Endothelial cell of umbilical vein (primary cell): Measurements from ENCODE around the gene SHISA6. TPM values are rescaled to one million over a fixed set of nuclear protein-coding genes. Genes with fewer than 3 reads are reported as not detected.

Source experiments
- BruUV-seq: library from RNA; stranded (reverse); fragments of 400-500 nt; replicated peaks from 2 replicates; lab custom pipeline; 2021; lab: Mats Ljungman, UMichigan
- CTCF ChIA-PET: fragments of 300-600, 350-600 bp; sonication (Branson Sonifier 250); formaldehyde crosslinking; loops from one replicate; lab custom pipeline; 2021; ENCODE audit warnings: antibody characterized with exemption, inconsistent platforms; lab: Charles Lee
- POLR2A ChIA-PET: fragments of 300-600, 350-600 bp; sonication (Branson Sonifier 250); formaldehyde crosslinking; loops from one replicate; lab custom pipeline; 2021; ENCODE audit warnings: antibody characterized with exemption, inconsistent platforms; lab: Charles Lee
- DNase-seq: peaks from one replicate; pipeline ENCODE4 v3.0.0-alpha.2; 2011; ENCODE audit warnings: low read depth, low spot score
- FAIRE-seq: peaks from 2 replicates; lab custom pipeline; 2011; peaks lifted over from hg19 to GRCh38; lab: Jason Lieb, UNC
- H2AFZ ChIP-seq: 2 replicates; pipeline ENCODE4 v1.6.0; 2012; ENCODE audit warnings: low read depth, low read length, control low read depth, inconsistent platforms
- H3K27ac ChIP-seq: 2 replicates; pipeline ENCODE4 v1.5.1; 2011; ENCODE audit warnings: low read depth, mild to moderate bottlenecking, control low read depth, low read length, moderate library complexity; ENCODE audit not compliant: insufficient read depth
- H3K27me3 ChIP-seq, 2 experiments: 2 replicates each; pipeline versions ENCODE4 v1.6.0 to v1.6.1; 2011; ENCODE audit warnings: low read length in 2 of 2, mixed read lengths in 1 of 2; ENCODE audit not compliant: control insufficient read depth in 2 of 2, insufficient read depth in 2 of 2
- H3K36me3 ChIP-seq, 2 experiments: 2 replicates in 1 of 2; 3 replicates in 1 of 2; pipeline ENCODE4 v1.5.1; 2011; ENCODE audit warnings: low read length in 2 of 2, mild to moderate bottlenecking in 1 of 2, moderate library complexity in 1 of 2; ENCODE audit not compliant: control insufficient read depth in 2 of 2, insufficient read depth in 2 of 2; ENCODE audit errors: extremely low read depth in 1 of 2
- H3K4me1 ChIP-seq: 3 replicates; pipeline ENCODE4 v1.5.1; 2011; ENCODE audit warnings: mild to moderate bottlenecking, low read length; ENCODE audit not compliant: control insufficient read depth, insufficient read depth; ENCODE audit errors: extremely low read depth
- H3K4me2 ChIP-seq: 2 replicates; pipeline ENCODE4 v1.6.1; 2011; ENCODE audit warnings: low read length, control low read depth, mixed read lengths; ENCODE audit not compliant: insufficient read depth
- H3K4me3 ChIP-seq, 3 experiments: fragments of 200-600 bp in 1 of 3; sonication (generic), shearing (Covaris generic) in 1 of 3; replicated peaks in 1 of 3; 2 replicates each; pipeline ENCODE4 v1.5.1; 2011 to 2016; ENCODE audit warnings: control low read depth in 3 of 3, low read length in 3 of 3, mild to moderate bottlenecking in 2 of 3, inconsistent platforms in 1 of 3, low read depth in 1 of 3, moderate library complexity in 1 of 3; ENCODE audit not compliant: insufficient read depth in 1 of 3
- H3K79me2 ChIP-seq: 2 replicates; pipeline ENCODE4 v1.6.0; 2012; ENCODE audit warnings: low read length, inconsistent platforms; ENCODE audit not compliant: control insufficient read depth, insufficient read depth
- H3K9ac ChIP-seq: replicated peaks from 2 replicates; pipeline ENCODE3; 2011; ENCODE audit warnings: low read length, control low read depth; ENCODE audit not compliant: insufficient read depth; ENCODE audit errors: extremely low read depth
- H3K9me1 ChIP-seq: replicated peaks from 3 replicates; pipeline ENCODE4 v1.6.0; 2011; ENCODE audit warnings: mild to moderate bottlenecking, low read length; ENCODE audit not compliant: control insufficient read depth, insufficient read depth; ENCODE audit errors: extremely low read depth
- H3K9me3 ChIP-seq: replicated peaks from 2 replicates; pipeline ENCODE4 v1.5.1; 2012; ENCODE audit warnings: low read length, inconsistent platforms; ENCODE audit not compliant: control insufficient read depth, insufficient read depth
- H4K20me1 ChIP-seq: replicated peaks from 2 replicates; pipeline ENCODE3; 2011; ENCODE audit warnings: mild to moderate bottlenecking, low read length; ENCODE audit not compliant: control insufficient read depth, insufficient read depth; ENCODE audit errors: extremely low read depth
- EZH2 ChIP-seq: IDR thresholded peaks from 2 replicates; pipeline ENCODE4 v1.6.1; 2012; ENCODE audit warnings: borderline replicate concordance, low read depth, mild to moderate bottlenecking, moderate library complexity, low read length, inconsistent platforms; ENCODE audit not compliant: severe bottlenecking
- FOS ChIP-seq: IDR thresholded peaks from 2 replicates; pipeline ENCODE4 v1.6.1; 2011; ENCODE audit warnings: mild to moderate bottlenecking, low read length, moderate library complexity, borderline replicate concordance; ENCODE audit not compliant: insufficient read depth
- GATA2 ChIP-seq: IDR thresholded peaks from 2 replicates; pipeline ENCODE4 v1.7.0; 2011; ENCODE audit warnings: low read depth, mild to moderate bottlenecking, moderate library complexity, mixed read lengths, low read length; ENCODE audit not compliant: insufficient read length, insufficient read depth
- JUN ChIP-seq: IDR thresholded peaks from 2 replicates; pipeline ENCODE4 v1.6.1; 2011; ENCODE audit warnings: borderline replicate concordance, low read depth; ENCODE audit not compliant: insufficient read length, insufficient read depth
- MAX ChIP-seq: IDR thresholded peaks from 2 replicates; pipeline ENCODE4 v1.6.1; 2011; ENCODE audit not compliant: insufficient read depth, insufficient read length
- MYC ChIP-seq: IDR thresholded peaks from one replicate; pipeline ENCODE4 v1.6.1; 2011; ENCODE audit warnings: mild to moderate bottlenecking, low read depth, low read length
- POLR2A ChIP-seq: IDR thresholded peaks from 2 replicates; pipeline ENCODE4 v1.6.1; 2012; ENCODE audit warnings: low read depth, mild to moderate bottlenecking, control low read depth, low read length
- POLR2AphosphoS5 ChIP-seq: IDR thresholded peaks from 2 replicates; pipeline ENCODE4 v1.6.1; 2012; ENCODE audit warnings: low read depth, mild to moderate bottlenecking, control low read depth, low read length, moderate library complexity; ENCODE audit not compliant: insufficient read depth
- dilution Hi-C: fragments of 300-500 bp; cut with MboI; formaldehyde crosslinking; loops from one replicate; pipeline ENCODE4 v1.15.0; 2019; ENCODE audit warnings: low sequenced_read_pairs; ENCODE audit not compliant: extremely low pct_ligation_motif_present
- intact Hi-C: fragments of 100-400 bp; cut with micrococcal nuclease; formaldehyde crosslinking; loops from one replicate; pipeline ENCODE4 v1.10.0; 2022
- polyA plus RNA-seq, 4 experiments: library from polyadenylated mRNA; depleted of rRNA in 3 of 4; stranded (reverse) in 3 of 4; unstranded in 1 of 4; fragments of >200 nt; gene quantifications; 2 replicates each; pipeline versions ENCODE4 v1.2.1 to v1.2.3, GENCODE V29; 2011 to 2012; ENCODE audit warnings: missing spikeins in 1 of 4
- total RNA-seq: library from RNA; stranded (reverse); gene quantifications from 2 replicates; pipeline ENCODE4 v1.2.3, GENCODE V29; 2021
- TF ChIP-seq, protein P1 (sequence below), 2 donors: IDR thresholded peaks; 1 replicate in 1 of 2; 2 replicates in 1 of 2; pipeline ENCODE4 v1.5.1; 2011; ENCODE audit warnings: low read length in 2 of 2, mild to moderate bottlenecking in 2 of 2, moderate library complexity in 2 of 2, control low read depth in 1 of 2, inconsistent platforms in 1 of 2, low read depth in 1 of 2; ENCODE audit not compliant: insufficient read depth in 1 of 2; ENCODE audit errors: extremely low read depth in 1 of 2

Gene SHISA6
- total and polyA plus RNA-seq, 2 donors (not counting 3 experiments of a cell fraction or from before 2014, with no cell fraction given), result not detected

DNA sequence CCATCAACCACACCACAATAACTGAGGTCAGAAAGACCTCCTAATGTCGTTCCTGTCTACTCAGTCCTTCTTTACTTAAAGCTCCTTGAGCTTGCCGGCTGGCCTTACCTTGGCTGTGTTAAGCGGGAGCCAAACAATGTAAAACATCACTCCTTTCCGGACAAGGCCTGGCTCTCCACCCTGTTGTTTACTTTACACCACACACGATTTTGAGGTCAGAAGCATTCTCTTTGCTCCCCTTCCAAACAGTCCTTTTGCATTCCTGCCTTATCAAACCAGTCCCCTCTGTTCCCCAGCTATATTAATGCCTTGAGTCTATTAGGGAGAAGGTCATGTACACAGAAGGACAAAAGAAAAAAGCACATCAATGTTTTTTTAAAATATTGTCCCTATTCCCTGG lies 19.3 kb upstream of the SHISA6 start:
- TF ChIP-seq MAX (no peak), POLR2AphosphoS5 (no peak), EZH2 (no peak), GATA2 (no peak), MYC (no peak), POLR2A (no peak), JUN (no peak), FOS (no peak)
- TF ChIP-seq, protein P1, sequence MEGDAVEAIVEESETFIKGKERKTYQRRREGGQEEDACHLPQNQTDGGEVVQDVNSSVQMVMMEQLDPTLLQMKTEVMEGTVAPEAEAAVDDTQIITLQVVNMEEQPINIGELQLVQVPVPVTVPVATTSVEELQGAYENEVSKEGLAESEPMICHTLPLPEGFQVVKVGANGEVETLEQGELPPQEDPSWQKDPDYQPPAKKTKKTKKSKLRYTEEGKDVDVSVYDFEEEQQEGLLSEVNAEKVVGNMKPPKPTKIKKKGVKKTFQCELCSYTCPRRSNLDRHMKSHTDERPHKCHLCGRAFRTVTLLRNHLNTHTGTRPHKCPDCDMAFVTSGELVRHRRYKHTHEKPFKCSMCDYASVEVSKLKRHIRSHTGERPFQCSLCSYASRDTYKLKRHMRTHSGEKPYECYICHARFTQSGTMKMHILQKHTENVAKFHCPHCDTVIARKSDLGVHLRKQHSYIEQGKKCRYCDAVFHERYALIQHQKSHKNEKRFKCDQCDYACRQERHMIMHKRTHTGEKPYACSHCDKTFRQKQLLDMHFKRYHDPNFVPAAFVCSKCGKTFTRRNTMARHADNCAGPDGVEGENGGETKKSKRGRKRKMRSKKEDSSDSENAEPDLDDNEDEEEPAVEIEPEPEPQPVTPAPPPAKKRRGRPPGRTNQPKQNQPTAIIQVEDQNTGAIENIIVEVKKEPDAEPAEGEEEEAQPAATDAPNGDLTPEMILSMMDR (IDR thresholded peaks at IDR 0.05; ENCODE audit: extremely low read depth in 1 of 2, insufficient read depth in 1 of 2, low read depth in 1 of 2, low read length in 2 of 2), result no peak
- Histone ChIP-seq H2AFZ (no peak overlapping the region), H3K27ac (no peak overlapping the region), H3K27me3 (no peaks in the 10 kb centered on the region), H3K4me2 (no peak overlapping the region), H4K20me1 (no peaks in the 10 kb centered on the region), H3K4me3 (no peak overlapping the region), H3K4me1 (no peaks in the 10 kb centered on the region), H3K9ac (no peak overlapping the region), H3K79me2 (no peaks in the 10 kb centered on the region), H3K9me3 (no peaks in the 10 kb centered on the region), H3K36me3 (no peaks in the 10 kb centered on the region), H3K9me1 (no peaks in the 10 kb centered on the region)
- dilution Hi-C loops, result no loop called here
- FAIRE-seq (no peak), DNase-seq (no peak)
- BruUV-seq, result no TSS peak
- intact Hi-C loops, result no loop called here
- ChIA-PET POLR2A (no interaction called here), CTCF (no interaction called here)
